SKM-1 (cell line): ENCODE measurements around the gene CCR7.
A peak's percentile ranks its signal among the peaks of the same experiment; 100 is the strongest.

Experiments used
- DNase-seq: peaks from one replicate; lab custom pipeline; 2025; ENCODE audit not compliant: unreplicated experiment; lab: John Stamatoyannopoulos, UW

The CCR7 gene

GRCh38 chr17:40563220-40564052 lies 1.8 kb downstream of the CCR7 start:
- no peak for DNase-seq

DNA sequence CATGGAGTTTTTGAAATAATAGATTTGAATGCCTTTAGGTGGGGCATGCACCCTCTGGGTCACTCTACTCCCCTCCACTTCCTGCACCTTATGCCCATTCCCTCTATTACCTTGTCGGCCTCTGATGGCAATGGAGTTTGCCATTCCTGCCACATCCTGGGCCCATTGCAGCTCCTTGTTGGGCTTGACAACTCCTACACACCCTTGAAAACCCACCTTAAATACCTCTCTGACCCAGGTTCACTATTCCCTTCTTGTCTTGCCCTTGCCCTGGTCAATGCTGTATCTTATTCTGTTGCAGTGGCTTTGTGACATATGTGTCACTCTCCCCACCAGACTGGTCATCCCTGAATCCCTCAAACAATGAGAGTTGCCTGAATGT lies 2.4 kb downstream of the CCR7 start:
- no peak for DNase-seq

- DNase-seq = no peak
Observed at GRCh38 chr17:40561871-40562611, 3.2 kb downstream of the CCR7 start.

- DNase-seq = no peak
Observed at GRCh38 chr17:40561294-40561870, 3.9 kb downstream of the CCR7 start.

- peak; percentile 37 for DNase-seq
Observed at GRCh38 chr17:40560592-40561293, 4.5 kb downstream of the CCR7 start.

- DNase-seq = peak; percentile 52
Observed at GRCh38 chr17:40559954-40560591, 5.2 kb downstream of the CCR7 start.

GRCh38 chr17:40559564-40559916 lies 5.7 kb downstream of the CCR7 start:
- DNase-seq = no peak

DNA sequence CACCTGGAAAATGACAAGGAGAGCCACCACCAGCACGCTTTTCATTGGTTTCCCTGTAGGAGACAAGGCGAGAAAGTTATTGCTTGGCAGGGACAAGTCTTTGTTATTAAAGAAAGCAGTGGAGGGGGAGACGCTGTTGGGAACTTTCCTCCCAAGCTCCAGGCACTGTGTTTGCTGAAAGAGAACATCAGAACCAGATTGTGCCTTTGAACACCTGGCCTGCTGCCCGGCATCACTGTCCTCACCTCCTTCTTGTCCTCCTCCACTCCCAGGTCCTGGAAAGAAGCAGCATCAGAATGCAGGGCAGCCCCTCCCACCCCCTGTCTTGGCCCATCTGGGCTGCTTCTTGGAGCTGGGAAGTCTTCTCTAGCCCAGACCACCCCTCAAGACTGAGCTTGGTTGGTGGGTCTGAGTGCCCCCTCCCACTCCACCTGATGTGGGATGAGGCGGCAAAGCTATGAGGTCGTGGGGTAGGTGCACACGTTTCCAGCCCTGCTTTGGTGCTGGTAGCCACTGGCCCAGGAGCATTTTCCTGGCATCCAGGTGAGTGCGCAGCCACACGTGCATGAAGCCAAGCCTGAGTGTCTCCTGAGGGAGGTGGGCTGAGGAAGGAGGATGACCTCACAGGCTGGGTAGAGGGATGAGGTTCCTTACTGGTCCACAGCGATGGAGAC lies 6.2 kb downstream of the CCR7 start:
- DNase-seq = no peak

- DNase-seq = no peak
Observed at GRCh38 chr17:40558300-40558889, 6.9 kb downstream of the CCR7 start.

- no peak for DNase-seq
Observed at GRCh38 chr17:40557531-40558299, 7.6 kb downstream of the CCR7 start.

DNA sequence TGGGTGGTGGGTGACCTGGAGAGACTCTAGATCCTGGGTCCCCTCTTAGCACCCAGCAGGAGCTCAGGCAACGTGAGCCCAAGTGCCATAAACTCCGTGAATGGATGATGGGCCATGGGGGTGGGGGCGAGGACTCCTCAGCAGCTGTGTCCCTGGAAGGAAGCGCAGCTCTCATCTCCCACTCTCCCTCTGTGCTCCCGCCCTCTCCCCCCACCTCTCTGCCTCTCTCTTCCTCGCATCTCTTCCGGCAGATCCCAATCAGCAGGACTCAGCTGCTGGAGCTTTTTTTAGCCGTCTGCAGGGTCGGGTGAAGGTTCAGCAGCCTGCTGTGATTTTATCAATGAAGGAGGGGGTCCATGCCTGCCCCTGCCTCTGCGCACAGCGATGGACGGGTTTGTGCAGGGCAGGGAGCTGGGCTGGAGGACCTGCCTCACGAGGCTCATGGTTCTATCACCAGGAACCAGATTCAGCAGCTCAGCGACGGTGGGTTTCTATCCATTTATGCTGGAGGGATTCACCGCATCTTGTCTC lies 8.3 kb downstream of the CCR7 start:
- DNase-seq = no peak

DNA sequence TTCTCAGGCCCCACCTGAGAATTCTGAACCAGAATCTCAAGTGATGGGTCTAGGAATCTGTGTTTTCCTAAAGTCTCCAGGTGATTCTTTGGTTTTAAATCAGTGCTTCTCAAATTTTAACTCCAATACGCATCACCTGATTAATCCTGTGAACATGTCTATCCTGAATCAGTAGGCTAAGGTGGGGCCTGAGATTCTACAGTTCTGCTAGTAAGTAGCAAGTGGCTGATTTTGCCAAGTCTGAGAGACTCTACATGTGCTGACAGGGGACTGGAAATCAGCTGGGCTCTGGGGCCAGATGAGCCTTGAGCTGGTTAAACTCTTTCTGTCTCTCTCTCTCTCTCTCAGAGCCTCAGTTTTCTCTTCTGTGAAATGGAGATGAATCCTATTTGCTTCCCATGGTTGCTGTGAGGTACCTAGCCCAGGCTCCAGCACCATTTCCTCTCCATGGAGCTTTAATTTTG lies 9.0 kb downstream of the CCR7 start:
- DNase-seq = no peak

- no peak for DNase-seq
Observed at GRCh38 chr17:40555296-40556190, 9.7 kb downstream of the CCR7 start.

- no peak for DNase-seq
Observed at GRCh38 chr17:40554646-40555295, 10.5 kb downstream of the CCR7 start.

DNA sequence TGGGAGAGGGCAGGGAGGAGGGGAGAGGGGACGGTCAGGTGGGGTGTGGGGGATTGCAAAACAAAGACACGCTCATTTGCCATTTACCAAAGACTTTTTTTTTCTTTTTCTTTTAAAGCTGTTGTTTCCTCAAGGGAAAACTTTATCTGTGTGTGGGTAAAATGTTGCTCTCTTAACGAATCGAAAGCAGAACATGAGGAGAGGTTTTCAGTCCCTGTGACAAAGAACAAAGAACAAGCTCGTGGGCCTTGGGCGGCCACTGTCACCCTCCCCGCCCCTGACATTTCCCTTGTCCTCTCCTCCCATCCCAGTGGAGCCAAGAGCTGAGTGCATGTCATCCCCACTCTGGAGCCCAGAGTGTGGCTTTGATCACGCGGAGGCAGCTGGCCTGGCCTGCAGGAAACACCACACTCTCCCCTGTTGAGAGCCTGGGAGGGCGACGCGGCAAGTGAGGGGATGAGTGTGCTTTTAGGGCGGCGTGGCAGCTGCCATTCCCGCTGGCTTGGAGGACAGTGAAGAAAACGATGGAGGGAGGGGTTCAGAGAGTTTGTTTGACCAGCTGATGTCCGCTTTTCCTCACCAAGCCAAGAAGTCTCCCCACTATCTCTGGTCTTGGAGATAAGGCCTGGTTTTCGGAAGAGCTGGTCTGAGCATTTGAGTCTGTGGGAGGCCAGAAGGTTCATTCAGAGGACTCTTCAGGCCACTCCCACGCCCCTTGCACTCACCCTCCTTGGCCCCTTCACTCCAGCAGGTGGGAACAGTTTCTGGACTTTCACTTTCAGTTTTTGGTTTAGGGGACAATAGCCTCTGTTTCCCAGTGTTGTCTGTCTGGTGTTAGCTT lies 11.4 kb downstream of the CCR7 start:
- no peak for DNase-seq

DNA sequence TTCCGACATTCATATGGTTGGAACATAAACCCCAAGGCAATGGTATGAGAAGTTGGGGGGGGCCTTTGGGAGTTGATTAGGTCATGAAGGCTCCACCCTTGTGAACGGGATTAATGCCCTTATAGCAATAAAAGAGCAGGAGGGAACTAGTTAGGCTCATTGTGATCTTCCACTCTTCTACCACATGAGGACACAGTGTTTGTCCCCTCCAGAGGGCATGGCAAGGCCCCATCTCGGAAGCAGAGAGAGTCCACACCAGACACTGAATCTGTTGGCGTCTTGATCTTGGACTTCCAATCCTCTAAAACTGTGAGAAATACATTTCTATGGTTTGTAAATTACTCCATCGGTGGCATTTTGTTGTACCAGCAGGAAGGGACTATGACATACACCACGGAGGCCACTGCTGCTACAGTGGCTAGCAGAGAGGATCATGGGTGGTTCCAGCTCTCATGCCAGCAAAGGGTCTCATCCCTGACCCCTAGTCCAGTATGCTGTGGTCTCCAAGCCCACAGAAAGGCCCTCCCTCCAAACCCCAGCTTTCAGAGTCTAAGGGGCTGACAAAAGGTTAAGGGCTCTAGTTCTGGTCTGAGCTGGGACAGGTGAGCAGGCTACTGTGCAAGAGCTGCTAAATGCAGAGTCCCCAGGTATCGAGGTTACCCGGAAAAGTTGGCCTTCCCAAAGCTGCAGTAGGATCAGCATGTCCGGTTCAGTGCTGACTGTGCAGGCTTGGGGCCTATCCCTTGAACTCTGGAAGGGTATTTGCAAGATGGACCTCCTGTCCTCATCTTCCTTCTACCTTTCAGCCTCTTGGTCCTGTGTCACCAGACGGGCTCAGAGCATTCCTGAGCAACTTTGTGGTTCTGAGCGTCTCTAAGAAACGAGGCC lies 12.2 kb downstream of the CCR7 start:
- DNase-seq = no peak
